Astrocyte of the cerebellum (primary cell): ENCODE data around the gene THRA.

Experiments used
- DNase-seq: peaks from one replicate; pipeline ENCODE4 v3.0.0-alpha.2; 2011; ENCODE audit warnings: low read depth
- H3K4me3 ChIP-seq: 2 replicates; pipeline ENCODE4 v1.5.1; 2011; ENCODE audit warnings: mild to moderate bottlenecking, low read depth, low read length, moderate library complexity
- CTCF ChIP-seq: IDR thresholded peaks from 2 replicates; pipeline ENCODE4 v1.5.1; 2012; ENCODE audit warnings: low read length, low read depth, moderate library complexity, mild to moderate bottlenecking; ENCODE audit errors: missing control alignments
- in situ Hi-C: cut with HindIII; loops from 2 replicates; pipeline ENCODE4 v1.10.0; 2017; ENCODE audit warnings: low sequenced_read_pairs

THRA gene

GRCh38 chr17:40062329-40063186, at the start of gene THRA:
Gene THRA (plus strand): TSS chr17:40062965. CDS start chr17:40074489, 11,524 bp downstream.
- no peak for DNase-seq
- H3K4me3 ChIP-seq: peak within 1 kb of the TSS; percentile 94
- in situ Hi-C loops: no loop called here
- TF ChIP-seq CTCF: no peak

GRCh38 chr17:40014375-40014980, 48.3 kb upstream of the THRA start:
- in situ Hi-C loops: no loop called here
- H3K4me3 ChIP-seq: no peak overlapping the region
- DNase-seq: no peak
- no peak for TF ChIP-seq CTCF

GRCh38 chr17:40015005-40015997, 47.5 kb upstream of the THRA start, which contains the start of gene CSF3:
Gene CSF3 (plus strand): TSS chr17:40015440. CDS start chr17:40015475, 35 bp downstream.
- no peak for DNase-seq
- no peak for TF ChIP-seq CTCF
- H3K4me3 ChIP-seq: no peak within 1 kb of the TSS
- in situ Hi-C loops: no loop called here

- no peak overlapping the region for H3K4me3 ChIP-seq
- no peak for TF ChIP-seq CTCF
- in situ Hi-C loops: no loop called here
- DNase-seq: no peak
Observed at GRCh38 chr17:40015998-40016985, 46.5 kb upstream of the THRA start.

GRCh38 chr17:40017422-40018080, 45.2 kb upstream of the THRA start:
- in situ Hi-C loops: no loop called here
- no peak overlapping the region for H3K4me3 ChIP-seq
- DNase-seq: no peak
- TF ChIP-seq CTCF: no peak
